Measurements from ENCODE around the gene CCDC18. TPM values are rescaled to one million over a fixed set of nuclear protein-coding genes. Genes with fewer than 3 reads are reported as not detected.
A peak's percentile ranks its signal among the peaks of the same experiment; 100 is the strongest.

Gene CCDC18
- total RNA-seq, 2 donors from 2014 or later, result 8.3 to 11.5 TPM

DNA sequence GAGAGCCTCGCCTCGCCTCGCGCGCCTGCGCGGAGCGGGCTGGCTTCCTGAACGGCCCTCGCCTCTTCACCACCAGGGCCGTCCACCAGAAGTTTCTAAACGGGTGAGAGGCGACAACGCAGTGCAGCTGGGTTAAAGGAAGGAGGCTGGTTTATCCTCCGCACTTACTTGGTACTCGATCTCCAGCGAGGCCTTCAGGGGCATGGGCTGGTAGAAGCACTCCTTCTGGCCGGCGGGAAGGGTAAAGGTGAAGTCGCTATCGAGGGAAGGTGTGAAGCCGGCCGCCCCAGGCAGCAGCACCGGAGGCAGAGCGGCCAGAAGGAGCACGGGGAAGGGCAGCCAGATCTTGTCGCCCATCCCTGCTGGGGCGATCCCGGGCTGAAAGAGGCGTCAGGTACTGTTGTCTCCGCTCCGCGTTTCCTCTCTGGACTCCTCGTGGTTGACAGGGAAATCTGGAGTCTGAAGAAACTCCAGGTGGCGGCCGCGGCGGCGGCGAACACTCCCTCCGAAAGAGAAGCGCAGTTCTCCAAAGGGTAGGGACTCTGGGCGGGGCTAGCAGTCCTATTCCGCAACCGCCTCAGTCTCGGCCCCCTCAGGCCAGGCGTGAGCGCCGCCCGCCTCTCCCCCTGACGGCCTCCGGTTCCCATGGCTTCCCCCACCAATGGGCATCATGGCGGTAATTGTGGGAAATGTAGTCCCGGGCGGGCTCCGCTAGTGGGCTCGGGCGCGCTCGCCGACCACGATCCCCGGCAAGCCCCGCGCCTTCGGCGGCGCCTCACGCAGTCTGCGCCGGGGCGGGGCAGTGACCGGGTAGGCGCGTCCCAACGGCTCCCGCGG is 420 bp upstream of the CCDC18 start, which contains the start of gene TMED5:
TMED5 (minus strand) TSS at position 528 of the 837 bp plus-strand sequence; CDS start at position 357, 171 bp downstream.
- H3K27ac Mint-ChIP-seq, result peak within 1 kb of the TSS; percentile 98
- ATAC-seq, result peak; percentile 82
- no peaks in the 10 kb centered on the region for H3K9me3 ChIP-seq (ENCODE audit: control insufficient read depth, low read length, poor library complexity, severe bottlenecking)
- peaks cover 38% of the 10 kb centered on the region for H3K4me1 Mint-ChIP-seq
- H3K27me3 Mint-ChIP-seq, result no peaks in the 10 kb centered on the region
- H3K4me3 Mint-ChIP-seq, result peak within 1 kb of the TSS; percentile 99
- DNase-seq, result peak; percentile 93 to 94 (median 94)
- peaks cover 4% of the 10 kb centered on the region for H3K36me3 Mint-ChIP-seq (ENCODE audit: low read depth)

DNA sequence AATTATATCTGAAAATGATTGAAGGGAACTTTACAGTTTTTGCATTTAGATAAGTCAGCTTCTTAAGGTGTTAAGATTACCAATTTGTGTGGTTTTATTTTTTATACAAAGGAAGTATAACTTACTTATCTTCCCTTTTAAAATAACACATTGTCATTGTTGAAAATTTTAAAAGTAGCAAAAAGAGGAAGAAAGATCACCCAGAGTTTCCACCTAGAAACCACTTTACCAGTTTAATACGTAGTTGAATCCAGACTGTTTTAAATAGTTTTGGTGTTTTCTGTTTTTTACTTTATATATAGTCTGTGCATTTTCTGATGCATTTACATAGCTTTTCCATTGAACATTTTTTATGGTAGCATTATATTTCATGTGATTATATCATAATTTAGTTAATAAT is 6.1 kb downstream of the CCDC18 start:
- no peak for ATAC-seq
- peaks cover 21% of the 10 kb centered on the region for H3K4me1 Mint-ChIP-seq

DNA sequence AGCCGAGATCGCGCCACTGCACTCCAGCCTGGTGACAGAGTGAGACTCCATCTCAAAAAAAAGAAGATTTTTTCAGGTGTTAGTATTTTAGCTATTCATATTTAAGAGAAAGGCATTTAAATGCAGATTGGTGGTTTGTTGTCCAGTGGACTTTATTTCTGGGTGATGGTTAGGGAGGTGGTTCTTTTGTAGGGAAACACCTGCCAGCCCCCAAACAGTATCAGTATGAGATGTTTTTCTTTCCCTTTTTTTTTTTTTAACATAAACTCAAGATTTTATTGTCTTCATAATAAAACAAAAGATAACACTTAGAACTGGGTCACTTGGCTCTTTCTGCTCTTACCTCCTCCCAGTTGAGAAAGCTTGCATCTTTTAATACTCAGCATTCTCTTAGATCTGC is 9.9 kb downstream of the CCDC18 start:
- Mint-ChIP-seq H3K27me3 (no peaks in the 10 kb centered on the region), H3K4me1 (peaks cover 7% of the 10 kb centered on the region), H3K36me3 (ENCODE audit: low read depth) (peaks cover 3% of the 10 kb centered on the region), H3K4me3 (no peak overlapping the region), H3K27ac (no peak overlapping the region)
- no peak for ATAC-seq
- H3K9me3 ChIP-seq (ENCODE audit: control insufficient read depth, low read length, poor library complexity, severe bottlenecking), result no peaks in the 10 kb centered on the region
- DNase-seq, result no peak

More for the DNA sequence above, 6.1 kb downstream of the CCDC18 start:
- H3K27me3 Mint-ChIP-seq, result no peaks in the 10 kb centered on the region
- no peak overlapping the region for H3K4me3 Mint-ChIP-seq
- H3K27ac Mint-ChIP-seq, result no peak overlapping the region
- no peak for DNase-seq
- no peaks in the 10 kb centered on the region for H3K9me3 ChIP-seq (ENCODE audit: control insufficient read depth, low read length, poor library complexity, severe bottlenecking)
- H3K36me3 Mint-ChIP-seq (ENCODE audit: low read depth), result peaks cover 5% of the 10 kb centered on the region

DNA sequence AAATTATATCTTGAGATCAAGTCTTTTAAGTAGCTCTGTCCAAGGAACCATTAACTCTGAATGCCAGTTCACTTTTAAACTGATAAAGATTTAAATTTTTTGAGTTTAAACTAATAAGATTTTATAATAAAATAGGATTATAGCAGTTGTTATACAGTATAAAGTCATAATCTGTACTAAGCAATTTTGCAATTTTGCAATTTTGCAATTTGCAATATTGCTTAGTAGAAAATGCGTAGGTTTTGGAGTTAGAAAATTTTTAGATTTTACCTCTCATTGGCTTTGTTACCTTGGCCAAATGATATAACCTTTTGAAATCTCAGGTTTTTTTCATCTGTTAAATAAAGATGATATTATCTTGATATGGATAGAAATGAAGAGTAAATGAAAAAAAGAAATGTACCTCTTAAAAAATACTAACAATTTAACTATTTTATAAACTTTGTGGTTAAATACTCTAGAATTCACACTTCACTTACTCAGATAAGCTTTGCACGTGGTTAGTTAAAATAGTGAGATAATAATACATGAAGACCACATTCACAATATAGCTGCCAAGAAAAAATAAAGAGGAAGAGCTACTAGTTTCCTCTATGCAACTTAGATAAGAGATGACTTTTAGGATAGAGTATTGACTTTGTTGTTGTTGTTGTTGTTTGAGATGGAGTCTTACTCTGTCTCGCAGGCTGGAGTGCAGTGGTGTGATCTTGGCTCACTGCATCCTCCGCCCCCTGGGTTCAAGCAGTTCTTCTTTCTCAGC is 13.9 kb downstream of the CCDC18 start:
- no peak overlapping the region for H3K4me3 Mint-ChIP-seq
- peaks cover 4% of the 10 kb centered on the region for H3K36me3 Mint-ChIP-seq (ENCODE audit: low read depth)
- H3K9me3 ChIP-seq (ENCODE audit: control insufficient read depth, low read length, poor library complexity, severe bottlenecking), result no peaks in the 10 kb centered on the region
- H3K27me3 Mint-ChIP-seq, result no peaks in the 10 kb centered on the region
- no peak overlapping the region for H3K27ac Mint-ChIP-seq
- peaks cover 5% of the 10 kb centered on the region for H3K4me1 Mint-ChIP-seq
- no peak for ATAC-seq
- no peak for DNase-seq

GRCh38 chr1:93196591-93196990 is 16.1 kb downstream of the CCDC18 start:
- no peaks in the 10 kb centered on the region for H3K27me3 Mint-ChIP-seq
- ATAC-seq, result no peak
- DNase-seq, result no peak
- H3K36me3 Mint-ChIP-seq (ENCODE audit: low read depth), result peaks cover 7% of the 10 kb centered on the region
- peak overlapping the region; percentile 8 for H3K27ac Mint-ChIP-seq
- no peak overlapping the region for H3K4me3 Mint-ChIP-seq
- no peaks in the 10 kb centered on the region for H3K9me3 ChIP-seq (ENCODE audit: control insufficient read depth, low read length, poor library complexity, severe bottlenecking)
- H3K4me1 Mint-ChIP-seq, result peaks cover 5% of the 10 kb centered on the region

DNA sequence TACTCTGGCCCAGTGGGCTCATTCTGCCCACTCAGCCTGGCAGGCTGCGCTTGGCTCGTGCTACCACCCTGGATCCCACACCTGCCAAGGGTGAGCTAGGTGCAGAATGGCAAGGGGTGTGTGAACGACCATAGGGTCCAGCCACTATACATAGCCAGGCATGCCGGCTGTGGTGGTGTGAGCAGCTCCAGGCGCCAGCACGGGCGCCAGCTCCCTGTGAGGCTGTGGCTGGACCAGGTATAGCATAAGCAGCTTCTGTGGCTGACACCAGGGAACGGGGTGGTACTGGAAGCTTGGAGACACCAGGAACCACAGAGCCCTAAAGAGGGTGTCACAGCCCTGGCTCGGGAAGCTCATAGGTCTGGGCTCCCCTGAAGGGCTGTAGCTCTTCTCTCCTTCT is 18.6 kb downstream of the CCDC18 start:
- Mint-ChIP-seq H3K36me3 (ENCODE audit: low read depth) (peaks cover 7% of the 10 kb centered on the region), H3K27me3 (no peaks in the 10 kb centered on the region), H3K27ac (no peak overlapping the region), H3K4me1 (peaks cover 5% of the 10 kb centered on the region), H3K4me3 (no peak overlapping the region)
- DNase-seq, result no peak
- no peaks in the 10 kb centered on the region for H3K9me3 ChIP-seq (ENCODE audit: control insufficient read depth, low read length, poor library complexity, severe bottlenecking)
- no peak for ATAC-seq

- ATAC-seq, result no peak
- no peak overlapping the region for H3K27ac Mint-ChIP-seq
These were observed 19.6 kb downstream of the CCDC18 start for GRCh38 chr1:93200086-93200620.

DNA sequence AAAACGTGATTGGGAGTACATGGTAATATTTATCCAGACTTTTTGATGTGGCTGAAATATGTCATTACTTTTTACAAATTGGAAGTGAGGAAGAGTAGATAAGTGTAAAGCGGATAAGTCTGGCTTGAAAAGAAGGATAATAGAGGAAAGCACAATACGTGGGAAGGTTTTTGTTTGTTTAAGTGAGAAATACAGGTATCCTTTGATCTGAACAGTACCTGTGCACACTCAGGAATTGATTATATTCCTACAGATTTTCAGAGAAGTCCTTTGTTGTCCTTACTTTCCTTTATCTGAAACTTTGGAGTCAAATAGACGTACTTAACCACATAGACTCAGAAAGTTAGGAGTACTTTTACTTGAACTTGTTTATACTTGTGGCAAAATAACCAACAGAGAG is 20.2 kb downstream of the CCDC18 start:
- H3K27ac Mint-ChIP-seq, result no peak overlapping the region
- peaks cover 7% of the 10 kb centered on the region for H3K36me3 Mint-ChIP-seq (ENCODE audit: low read depth)
- H3K27me3 Mint-ChIP-seq, result no peaks in the 10 kb centered on the region
- H3K4me1 Mint-ChIP-seq, result peaks cover 5% of the 10 kb centered on the region
- H3K4me3 Mint-ChIP-seq, result no peak overlapping the region
- H3K9me3 ChIP-seq (ENCODE audit: control insufficient read depth, low read length, poor library complexity, severe bottlenecking), result no peaks in the 10 kb centered on the region
- DNase-seq (no peak), ATAC-seq (no peak)

More at GRCh38 chr1:93200086-93200620, 19.6 kb downstream of the CCDC18 start:
- H3K4me3 Mint-ChIP-seq, result no peak overlapping the region
- no peak for DNase-seq
- H3K27me3 Mint-ChIP-seq, result no peaks in the 10 kb centered on the region
- H3K4me1 Mint-ChIP-seq, result peaks cover 5% of the 10 kb centered on the region
- peaks cover 7% of the 10 kb centered on the region for H3K36me3 Mint-ChIP-seq (ENCODE audit: low read depth)
- H3K9me3 ChIP-seq (ENCODE audit: control insufficient read depth, low read length, poor library complexity, severe bottlenecking), result no peaks in the 10 kb centered on the region

- Mint-ChIP-seq H3K4me1 (no peaks in the 10 kb centered on the region), H3K4me3 (no peak overlapping the region), H3K27ac (no peak overlapping the region), H3K27me3 (no peaks in the 10 kb centered on the region), H3K36me3 (ENCODE audit: low read depth) (peaks cover 4% of the 10 kb centered on the region)
- no peaks in the 10 kb centered on the region for H3K9me3 ChIP-seq (ENCODE audit: control insufficient read depth, low read length, poor library complexity, severe bottlenecking)
- no peak for ATAC-seq
- no peak for DNase-seq
These were observed 25.5 kb downstream of the CCDC18 start for GRCh38 chr1:93205892-93206566.

DNA sequence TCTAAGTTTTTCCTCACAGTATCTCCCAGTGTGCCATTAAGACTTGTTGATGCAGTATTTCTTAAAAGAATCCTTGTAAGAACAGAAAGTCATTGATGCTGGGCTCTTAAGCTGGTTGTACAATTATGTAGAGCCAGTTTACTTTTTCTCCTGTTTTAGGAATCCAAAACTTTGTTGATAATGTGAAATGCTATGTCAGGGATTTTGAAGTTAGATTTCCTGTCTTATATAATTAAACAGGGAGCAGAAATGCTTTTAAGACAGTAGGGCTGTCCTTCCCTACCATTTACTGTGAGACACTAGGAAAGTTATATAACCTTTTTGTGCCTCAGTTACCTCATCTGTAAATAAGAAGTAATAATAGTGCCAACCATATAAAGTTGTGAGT is 26.0 kb downstream of the CCDC18 start:
- ATAC-seq (no peak), DNase-seq (no peak)
- Mint-ChIP-seq H3K4me1 (no peaks in the 10 kb centered on the region), H3K36me3 (ENCODE audit: low read depth) (peaks cover 4% of the 10 kb centered on the region), H3K4me3 (no peak overlapping the region), H3K27ac (no peak overlapping the region), H3K27me3 (no peaks in the 10 kb centered on the region)
- H3K9me3 ChIP-seq (ENCODE audit: control insufficient read depth, low read length, poor library complexity, severe bottlenecking), result no peaks in the 10 kb centered on the region

- no peak for ATAC-seq
- Mint-ChIP-seq H3K4me1 (no peaks in the 10 kb centered on the region), H3K27ac (no peak overlapping the region), H3K27me3 (no peaks in the 10 kb centered on the region), H3K4me3 (no peak overlapping the region), H3K36me3 (ENCODE audit: low read depth) (peaks cover 4% of the 10 kb centered on the region)
- no peak for DNase-seq
- H3K9me3 ChIP-seq (ENCODE audit: control insufficient read depth, low read length, poor library complexity, severe bottlenecking), result no peaks in the 10 kb centered on the region
These were observed 26.7 kb downstream of the CCDC18 start for GRCh38 chr1:93207211-93207610.

DNA sequence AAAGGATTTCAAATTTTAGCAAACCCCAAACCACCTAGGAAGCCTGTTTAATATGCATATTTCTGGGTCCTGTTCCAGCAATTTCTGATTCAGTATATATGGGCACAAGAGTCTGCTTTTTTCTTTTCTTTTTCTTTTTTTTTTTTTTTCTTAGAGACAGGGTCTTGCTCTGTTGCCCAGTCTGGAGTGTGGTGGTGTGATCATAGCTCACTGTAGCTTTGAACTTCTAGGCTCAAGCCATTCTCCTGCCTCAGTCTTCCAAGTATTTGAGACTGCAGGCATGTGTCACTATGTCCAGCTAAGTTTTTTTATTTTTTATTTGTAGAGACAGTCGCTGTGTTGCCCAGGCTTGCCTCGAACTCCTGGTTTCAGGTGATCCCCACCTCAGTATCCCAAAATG is 34.8 kb downstream of the CCDC18 start:
- H3K36me3 Mint-ChIP-seq (ENCODE audit: low read depth), result no peaks in the 10 kb centered on the region
- ATAC-seq (no peak), DNase-seq (no peak)
- H3K27me3 Mint-ChIP-seq, result no peaks in the 10 kb centered on the region
- no peaks in the 10 kb centered on the region for H3K9me3 ChIP-seq (ENCODE audit: control insufficient read depth, low read length, poor library complexity, severe bottlenecking)
- no peak overlapping the region for H3K27ac Mint-ChIP-seq
- no peak overlapping the region for H3K4me3 Mint-ChIP-seq
- H3K4me1 Mint-ChIP-seq, result no peaks in the 10 kb centered on the region

DNA sequence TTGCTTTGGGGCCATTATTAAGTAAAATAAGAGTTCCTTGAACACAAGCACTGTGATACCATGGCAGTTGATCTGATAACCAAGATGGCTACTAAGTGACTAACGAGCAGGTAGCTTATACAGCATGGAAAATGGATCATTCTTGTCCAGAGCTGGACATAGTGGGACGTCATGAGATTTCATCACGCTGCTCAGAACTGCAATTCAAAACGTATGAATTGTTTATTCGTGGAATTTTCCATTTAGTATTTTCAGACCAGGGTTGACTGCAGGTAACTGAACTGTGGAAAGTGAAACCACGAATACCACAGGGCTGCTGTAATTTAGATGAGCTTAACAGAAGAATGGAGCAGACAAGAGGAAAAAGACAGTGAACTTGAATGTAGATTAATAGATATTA is 38.9 kb downstream of the CCDC18 start:
- Mint-ChIP-seq H3K4me3 (peak overlapping the region; percentile 81), H3K36me3 (ENCODE audit: low read depth) (peaks cover 2% of the 10 kb centered on the region), H3K27ac (peak overlapping the region; percentile 87), H3K27me3 (no peaks in the 10 kb centered on the region), H3K4me1 (peaks cover 3% of the 10 kb centered on the region)
- DNase-seq (no peak), ATAC-seq (peak; percentile 70)
- no peaks in the 10 kb centered on the region for H3K9me3 ChIP-seq (ENCODE audit: control insufficient read depth, low read length, poor library complexity, severe bottlenecking)

Measured in T-helper 17 cell (primary cell).